ENCODE data around the gene OSBPL2. TPM values are rescaled to one million over a fixed set of nuclear protein-coding genes. Genes with fewer than 3 reads are reported as not detected.

Gene OSBPL2
- total and polyA plus RNA-seq, 2 experiments from 2014 or later: 37.5 to 43.4 TPM

DNA sequence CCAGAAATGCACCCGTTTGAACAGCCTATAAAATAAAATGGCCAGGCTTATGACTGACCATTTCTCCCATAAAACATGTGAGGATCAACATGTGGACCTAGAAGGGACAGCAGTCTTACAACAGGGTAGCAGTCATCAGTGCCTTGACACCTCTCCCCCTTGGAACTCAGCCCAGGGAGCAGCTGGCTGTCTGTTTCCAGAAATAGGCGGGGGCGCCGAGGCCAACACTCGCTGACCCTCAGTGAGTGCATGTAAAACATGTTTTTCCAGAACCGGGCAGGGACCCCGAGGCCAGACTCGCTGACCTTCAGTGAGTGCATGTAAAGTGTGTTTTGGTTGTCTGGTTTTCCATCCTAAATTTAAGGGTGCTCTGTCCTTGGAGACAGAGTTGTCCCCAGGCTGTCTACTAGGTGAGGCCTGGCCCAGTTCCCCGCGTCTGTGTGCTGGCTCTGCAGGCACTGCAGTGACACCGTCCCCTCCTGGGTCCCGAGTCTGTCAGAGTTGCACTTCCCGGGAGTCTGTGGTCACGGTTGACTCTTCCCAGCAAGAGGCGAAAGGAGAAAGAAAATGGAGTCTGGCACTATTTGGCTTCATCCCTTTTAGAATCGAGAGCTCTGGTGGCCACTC lies 44.7 kb downstream of the OSBPL2 start:
- Histone ChIP-seq H3K27me3 (no peaks in the 10 kb centered on the region), H3K9me3 (ENCODE audit: low read depth) (no peaks in the 10 kb centered on the region), H3K27ac (peak overlapping the region; percentile 76), H3K4me1 (ENCODE audit: low read depth) (peaks cover 15% of the 10 kb centered on the region), H3K4me3 (no peak overlapping the region), H3K36me3 (peaks cover 30% of the 10 kb centered on the region)
- DNase-seq (ENCODE audit: low read depth in 1 of 2, low spot score in 1 of 2): peak in 1 of 2 donors; percentile 66
- TF ChIP-seq, protein P1, sequence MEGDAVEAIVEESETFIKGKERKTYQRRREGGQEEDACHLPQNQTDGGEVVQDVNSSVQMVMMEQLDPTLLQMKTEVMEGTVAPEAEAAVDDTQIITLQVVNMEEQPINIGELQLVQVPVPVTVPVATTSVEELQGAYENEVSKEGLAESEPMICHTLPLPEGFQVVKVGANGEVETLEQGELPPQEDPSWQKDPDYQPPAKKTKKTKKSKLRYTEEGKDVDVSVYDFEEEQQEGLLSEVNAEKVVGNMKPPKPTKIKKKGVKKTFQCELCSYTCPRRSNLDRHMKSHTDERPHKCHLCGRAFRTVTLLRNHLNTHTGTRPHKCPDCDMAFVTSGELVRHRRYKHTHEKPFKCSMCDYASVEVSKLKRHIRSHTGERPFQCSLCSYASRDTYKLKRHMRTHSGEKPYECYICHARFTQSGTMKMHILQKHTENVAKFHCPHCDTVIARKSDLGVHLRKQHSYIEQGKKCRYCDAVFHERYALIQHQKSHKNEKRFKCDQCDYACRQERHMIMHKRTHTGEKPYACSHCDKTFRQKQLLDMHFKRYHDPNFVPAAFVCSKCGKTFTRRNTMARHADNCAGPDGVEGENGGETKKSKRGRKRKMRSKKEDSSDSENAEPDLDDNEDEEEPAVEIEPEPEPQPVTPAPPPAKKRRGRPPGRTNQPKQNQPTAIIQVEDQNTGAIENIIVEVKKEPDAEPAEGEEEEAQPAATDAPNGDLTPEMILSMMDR (IDR thresholded peaks at IDR 0.05; ENCODE audit: low read depth, low read length): no peak

GRCh38 chr20:62284448-62284847 lies 46.1 kb downstream of the OSBPL2 start:
- Histone ChIP-seq H3K36me3 (peaks cover 28% of the 10 kb centered on the region), H3K9me3 (ENCODE audit: low read depth) (no peaks in the 10 kb centered on the region), H3K27me3 (no peaks in the 10 kb centered on the region), H3K4me1 (ENCODE audit: low read depth) (peaks cover 15% of the 10 kb centered on the region), H3K27ac (peak overlapping the region; percentile 76), H3K4me3 (no peak overlapping the region)
- no peak for DNase-seq (ENCODE audit: low read depth in 1 of 2, low spot score in 1 of 2)
- TF ChIP-seq, protein P1 (IDR thresholded peaks at IDR 0.05; ENCODE audit: low read depth, low read length): no peak

- no peak overlapping the region for H3K4me3 ChIP-seq
- TF ChIP-seq, protein P1 (IDR thresholded peaks at IDR 0.05; ENCODE audit: low read depth, low read length): no peak
- no peaks in the 10 kb centered on the region for H3K27me3 ChIP-seq
- no peaks in the 10 kb centered on the region for H3K9me3 ChIP-seq (ENCODE audit: low read depth)
- peaks cover 21% of the 10 kb centered on the region for H3K36me3 ChIP-seq
- H3K4me1 ChIP-seq (ENCODE audit: low read depth): peaks cover 15% of the 10 kb centered on the region
- H3K27ac ChIP-seq: peak overlapping the region; percentile 48
- DNase-seq (ENCODE audit: low read depth in 1 of 2, low spot score in 1 of 2): no peak
Observed at GRCh38 chr20:62285151-62285550, 46.8 kb downstream of the OSBPL2 start.

DNA sequence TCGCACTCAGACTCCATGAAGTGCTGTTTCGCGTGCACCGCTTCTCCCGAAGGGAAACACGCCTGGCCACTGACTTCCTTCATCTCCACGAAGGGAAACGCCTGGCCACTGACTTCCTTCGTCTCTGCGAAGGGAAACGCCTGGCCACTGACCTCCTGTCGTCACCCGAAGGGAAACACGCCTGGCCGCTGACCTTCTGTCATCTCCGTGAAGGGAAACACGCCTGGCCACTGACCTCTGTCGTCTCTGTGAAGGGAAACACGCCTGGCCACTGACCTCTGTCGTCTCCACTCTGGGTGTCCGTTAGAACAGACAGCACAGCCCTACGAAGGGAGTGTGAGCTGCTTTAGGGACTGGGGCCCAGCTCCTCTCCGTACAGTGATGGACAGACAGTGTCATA lies 47.4 kb downstream of the OSBPL2 start:
- no peaks in the 10 kb centered on the region for H3K9me3 ChIP-seq (ENCODE audit: low read depth)
- H3K4me1 ChIP-seq (ENCODE audit: low read depth): peaks cover 15% of the 10 kb centered on the region
- H3K36me3 ChIP-seq: peaks cover 17% of the 10 kb centered on the region
- DNase-seq (ENCODE audit: low read depth in 1 of 2, low spot score in 1 of 2): no peak
- H3K27me3 ChIP-seq: no peaks in the 10 kb centered on the region
- no peak overlapping the region for H3K27ac ChIP-seq
- TF ChIP-seq, protein P1 (IDR thresholded peaks at IDR 0.05; ENCODE audit: low read depth, low read length): no peak
- no peak overlapping the region for H3K4me3 ChIP-seq

GRCh38 chr20:62286493-62287064 lies 48.3 kb downstream of the OSBPL2 start:
- H3K4me3 ChIP-seq: no peak overlapping the region
- H3K4me1 ChIP-seq (ENCODE audit: low read depth): peaks cover 15% of the 10 kb centered on the region
- H3K9me3 ChIP-seq (ENCODE audit: low read depth): no peaks in the 10 kb centered on the region
- TF ChIP-seq, protein P1 (IDR thresholded peaks at IDR 0.05; ENCODE audit: low read depth, low read length): no peak
- H3K27ac ChIP-seq: no peak overlapping the region
- H3K27me3 ChIP-seq: no peaks in the 10 kb centered on the region
- peaks cover 16% of the 10 kb centered on the region for H3K36me3 ChIP-seq
- no peak for DNase-seq (ENCODE audit: low read depth in 1 of 2, low spot score in 1 of 2)
